ENCODE data around the gene EPB41L3.

GRCh38 chr18:5541644-5542043 is 2.2 kb downstream of the EPB41L3 start:
- TF ChIP-seq TCF4 (CRISPR knock-in tag; IDR thresholded peaks at IDR 0.05; ENCODE audit: borderline replicate concordance) (no peak), ZNF8 (CRISPR knock-in tag; IDR thresholded peaks at IDR 0.05) (no peak), ISL1 (CRISPR knock-in tag; IDR thresholded peaks at IDR 0.05) (no peak), TSHZ2 (CRISPR knock-in tag; IDR thresholded peaks at IDR 0.05) (no peak), ZC3H10 (CRISPR knock-in tag; IDR thresholded peaks at IDR 0.05) (no peak), PPARA (CRISPR knock-in tag; IDR thresholded peaks at IDR 0.05; ENCODE audit: borderline replicate concordance) (no peak), TOX (CRISPR knock-in tag; IDR thresholded peaks at IDR 0.05; ENCODE audit: borderline replicate concordance) (no peak), OSR1 (CRISPR knock-in tag; IDR thresholded peaks at IDR 0.05) (no peak), CREB5 (CRISPR knock-in tag; IDR thresholded peaks at IDR 0.05; ENCODE audit: low read depth) (no peak)
- TF ChIP-seq, protein P1, sequence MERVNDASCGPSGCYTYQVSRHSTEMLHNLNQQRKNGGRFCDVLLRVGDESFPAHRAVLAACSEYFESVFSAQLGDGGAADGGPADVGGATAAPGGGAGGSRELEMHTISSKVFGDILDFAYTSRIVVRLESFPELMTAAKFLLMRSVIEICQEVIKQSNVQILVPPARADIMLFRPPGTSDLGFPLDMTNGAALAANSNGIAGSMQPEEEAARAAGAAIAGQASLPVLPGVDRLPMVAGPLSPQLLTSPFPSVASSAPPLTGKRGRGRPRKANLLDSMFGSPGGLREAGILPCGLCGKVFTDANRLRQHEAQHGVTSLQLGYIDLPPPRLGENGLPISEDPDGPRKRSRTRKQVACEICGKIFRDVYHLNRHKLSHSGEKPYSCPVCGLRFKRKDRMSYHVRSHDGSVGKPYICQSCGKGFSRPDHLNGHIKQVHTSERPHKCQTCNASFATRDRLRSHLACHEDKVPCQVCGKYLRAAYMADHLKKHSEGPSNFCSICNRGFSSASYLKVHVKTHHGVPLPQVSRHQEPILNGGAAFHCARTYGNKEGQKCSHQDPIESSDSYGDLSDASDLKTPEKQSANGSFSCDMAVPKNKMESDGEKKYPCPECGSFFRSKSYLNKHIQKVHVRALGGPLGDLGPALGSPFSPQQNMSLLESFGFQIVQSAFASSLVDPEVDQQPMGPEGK (CRISPR knock-in tag; IDR thresholded peaks at IDR 0.05; ENCODE audit: borderline replicate concordance): no peak
